Fibroblast of lung (primary cell): ENCODE measurements around the gene BABAM2.

Experiments
- CTCF ChIP-seq, 2 donors: IDR thresholded peaks in 1 of 2; conservative IDR thresholded peaks in 1 of 2; 1 replicate in 1 of 2; 2 replicates in 1 of 2; pipeline ENCODE4 v1.5.1; 2011 to 2012; ENCODE audit warnings: low read length in 2 of 2, control low read depth in 1 of 2, inconsistent platforms in 1 of 2, low read depth in 1 of 2, mild to moderate bottlenecking in 1 of 2
- EZH2 ChIP-seq: IDR thresholded peaks from 2 replicates; pipeline ENCODE4 v1.5.1; 2012; ENCODE audit warnings: low read length, control low read depth, mild to moderate bottlenecking; ENCODE audit errors: missing control alignments

GRCh38 chr2:27844821-27845255, 45.7 kb upstream of the BABAM2 start:
- TF ChIP-seq CTCF (conservative IDR thresholded peaks at IDR 0.05 in 1 of 2, IDR thresholded peaks at IDR 0.05 in 1 of 2; ENCODE audit: low read depth in 1 of 2, low read length in 2 of 2) (no peak), EZH2 (no peak)
